PC-9 (cell line): ENCODE data around the gene LRMDA.

ENCODE experiments used
- CTCF ChIP-seq: fragments of 200-600 bp; sonication (generic); conservative IDR thresholded peaks from 2 replicates; pipeline ENCODE4 v1.6.1; 2017; ENCODE audit warnings: mixed run types, antibody characterized with exemption, mild to moderate bottlenecking, moderate library complexity
- EZH2 ChIP-seq: fragments of 200-600 bp; sonication (generic); IDR thresholded peaks from 2 replicates; pipeline ENCODE4 v1.8.0; 2017; ENCODE audit warnings: antibody characterized with exemption, low read depth

DNA sequence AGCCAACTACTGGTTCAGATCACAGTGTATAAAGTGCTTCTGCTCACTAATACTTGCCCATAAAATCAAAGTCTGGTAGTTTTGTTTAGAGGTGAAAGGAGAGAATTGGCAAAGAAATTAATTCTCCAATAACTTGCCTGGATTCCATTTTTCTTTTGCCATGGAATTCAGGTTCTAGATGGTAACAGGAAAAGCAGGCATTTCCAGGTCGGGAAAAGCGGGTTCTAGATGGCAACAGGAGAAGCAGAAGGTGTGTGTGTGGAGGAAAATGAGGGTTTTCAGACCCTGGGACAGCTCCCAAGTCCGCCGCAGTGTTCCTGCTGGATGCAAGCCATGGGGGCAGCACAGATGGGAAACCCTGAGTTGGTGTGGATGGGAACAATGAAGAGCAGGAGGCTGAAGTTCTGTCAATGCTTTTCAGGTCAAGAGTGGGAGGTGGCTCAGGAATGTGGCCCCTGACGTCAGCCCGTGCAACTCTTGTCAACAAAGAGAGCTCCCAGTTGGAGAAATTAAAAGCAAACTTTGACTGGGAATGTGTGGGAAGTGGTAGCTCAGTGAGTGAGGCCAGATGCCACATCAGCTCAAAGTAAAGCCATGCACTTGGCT is 696.7 kb downstream of the LRMDA start:
- TF ChIP-seq CTCF (no peak), EZH2 (no peak)
